ENCODE measurements around the gene DPEP1.
A peak's percentile ranks its signal among the peaks of the same experiment; 100 is the strongest.

The DPEP1 gene

DNA sequence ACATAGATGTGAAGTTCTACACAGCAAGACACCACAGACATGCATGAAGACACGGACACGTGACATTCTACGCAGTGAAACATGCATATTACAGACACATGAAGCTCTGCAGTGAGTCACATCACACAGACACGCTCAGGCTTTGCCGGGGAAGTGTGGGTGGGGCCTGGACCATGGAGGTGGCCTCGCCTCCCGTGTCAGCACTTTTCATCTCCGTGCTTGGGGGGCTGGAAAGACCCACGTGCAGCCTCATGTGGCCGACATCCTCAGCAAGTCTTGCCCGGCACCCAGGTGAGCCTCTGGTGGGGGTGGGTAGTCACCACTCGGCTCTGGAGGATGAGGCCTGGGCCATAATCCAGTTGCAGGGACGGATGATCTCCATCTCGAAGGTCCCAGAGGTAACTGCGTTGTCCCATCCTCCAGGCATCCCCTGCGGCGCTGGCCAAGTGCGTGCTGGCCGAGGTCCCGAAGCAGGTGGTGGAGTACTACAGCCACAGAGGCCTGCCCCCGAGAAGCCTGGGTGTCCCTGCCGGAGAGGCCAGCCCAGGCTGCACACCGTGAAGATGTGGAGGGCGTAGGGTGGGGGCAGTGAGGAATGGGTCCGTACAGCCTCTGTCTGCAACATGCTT is 17.3 kb upstream of the DPEP1 start:
- FAIRE-seq (no peak), DNase-seq (ENCODE audit: insufficient read length, low spot score) (no peak)

DNA sequence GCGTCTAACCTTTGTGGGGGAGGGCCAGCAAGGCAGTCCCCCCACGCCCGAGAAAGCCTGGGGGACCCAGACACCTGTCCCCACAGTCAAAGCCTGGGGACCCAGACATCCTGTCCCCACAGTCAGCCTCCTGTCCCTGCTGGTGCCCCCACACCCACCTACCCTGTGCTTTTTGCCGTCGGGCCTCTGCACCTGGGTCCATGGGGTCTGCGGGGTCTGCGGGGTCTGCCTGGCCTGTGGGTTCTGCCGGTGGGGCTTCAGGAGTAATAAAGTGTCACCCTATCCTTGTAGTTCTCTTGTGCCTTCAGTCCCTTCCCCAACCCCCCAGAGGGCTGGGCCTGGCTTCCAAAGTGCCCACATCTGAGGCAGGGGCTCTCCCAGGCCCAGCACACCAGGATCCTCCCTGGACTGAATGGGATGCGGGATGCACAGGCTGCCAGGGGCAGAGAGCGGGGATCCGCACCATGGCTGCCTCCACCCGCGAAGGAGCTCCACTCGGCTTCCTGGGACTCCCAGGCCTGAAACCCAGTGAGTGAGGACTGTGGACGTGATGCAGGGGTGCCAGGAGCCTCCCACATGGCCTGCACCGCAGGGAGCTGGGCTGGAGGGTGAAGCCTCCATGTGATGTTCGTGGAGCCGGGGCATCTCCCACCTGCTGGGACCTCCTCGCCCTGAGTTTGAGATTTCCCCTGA is 16.3 kb upstream of the DPEP1 start:
- DNase-seq (ENCODE audit: insufficient read length, low spot score): no peak
- FAIRE-seq: no peak

DNA sequence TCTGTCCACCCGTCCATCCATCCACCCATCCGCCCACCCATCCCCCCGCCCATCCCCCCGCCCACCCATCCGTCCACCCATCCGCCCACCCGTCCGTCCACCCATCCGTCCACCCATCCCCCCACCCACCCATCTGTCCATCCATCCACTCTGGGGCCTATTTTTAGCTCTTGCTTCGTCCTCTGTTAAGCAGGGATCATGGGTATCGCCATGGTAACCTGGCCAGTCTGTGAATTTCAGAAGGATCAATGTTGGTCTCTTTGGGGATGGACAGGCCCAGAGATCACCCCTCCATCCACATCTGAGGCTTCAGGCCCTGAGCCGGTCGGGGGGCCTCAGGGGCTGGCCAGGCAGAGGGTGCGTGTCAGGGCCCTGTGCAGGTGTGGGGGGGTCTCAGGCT is 15.2 kb upstream of the DPEP1 start:
- DNase-seq (ENCODE audit: insufficient read length, low spot score) (no peak), FAIRE-seq (no peak)

DNA sequence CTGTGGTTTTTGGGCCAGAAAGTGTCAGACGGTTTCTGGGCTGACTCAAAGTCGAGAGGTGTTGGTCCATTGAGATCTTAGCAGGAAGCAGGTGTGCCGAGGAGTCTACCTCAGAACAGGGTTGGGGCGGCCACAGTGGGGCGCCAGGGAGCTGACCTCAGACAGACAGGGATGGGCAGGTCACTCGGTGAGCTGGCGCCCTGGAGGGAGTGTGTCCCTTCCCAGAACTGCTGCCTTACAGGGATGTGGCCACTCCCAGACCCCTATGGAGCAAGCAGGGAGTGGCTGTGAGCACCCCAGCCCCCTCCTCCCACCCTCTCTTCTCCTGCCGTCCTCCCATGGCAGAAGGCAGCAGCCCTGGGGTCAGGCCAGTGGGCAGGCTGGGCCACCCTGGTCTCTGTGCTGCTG is 14.0 kb upstream of the DPEP1 start:
- FAIRE-seq: peak; percentile 54
- no peak for DNase-seq (ENCODE audit: insufficient read length, low spot score)

DNA sequence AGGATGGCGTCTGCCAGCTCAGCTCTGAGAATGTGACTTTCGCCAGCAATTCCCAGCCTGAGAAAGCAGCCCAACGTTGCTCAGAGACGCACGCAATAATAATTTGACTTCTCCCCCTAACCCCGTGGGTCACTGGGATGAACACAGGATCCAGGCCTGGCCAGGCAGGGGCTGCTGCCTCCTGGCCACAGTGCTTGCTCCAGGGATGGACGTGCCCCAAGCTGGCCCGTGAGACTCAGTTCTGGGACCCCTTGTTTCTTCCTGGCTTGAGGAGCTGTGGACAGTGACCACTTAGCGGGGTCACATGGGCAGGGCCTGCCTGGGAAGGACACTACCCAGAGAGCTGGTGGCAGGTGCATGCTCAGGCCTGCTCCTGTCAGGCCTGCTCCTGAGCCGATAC is 13.5 kb upstream of the DPEP1 start:
- DNase-seq (ENCODE audit: insufficient read length, low spot score) (no peak), FAIRE-seq (no peak)

DNA sequence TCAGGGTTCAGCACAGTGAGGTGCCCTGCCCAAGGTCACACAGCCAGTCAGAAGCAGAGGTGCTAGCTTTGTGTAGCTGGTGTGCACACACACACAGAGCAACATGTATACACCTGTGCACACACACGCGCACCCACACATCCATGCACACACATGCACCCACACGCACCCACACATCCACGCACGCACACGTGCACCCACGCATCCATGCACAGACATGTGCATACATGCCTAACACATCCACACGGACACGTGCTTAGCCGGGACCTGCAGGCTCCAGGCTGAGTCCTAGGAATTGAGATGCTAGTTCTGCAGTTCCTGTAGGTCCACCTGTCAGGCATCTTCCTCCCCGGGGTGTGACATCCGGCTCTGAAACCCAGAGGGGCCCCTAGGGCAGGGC is 13.0 kb upstream of the DPEP1 start:
- no peak for DNase-seq (ENCODE audit: insufficient read length, low spot score)
- FAIRE-seq: peak; percentile 62

DNA sequence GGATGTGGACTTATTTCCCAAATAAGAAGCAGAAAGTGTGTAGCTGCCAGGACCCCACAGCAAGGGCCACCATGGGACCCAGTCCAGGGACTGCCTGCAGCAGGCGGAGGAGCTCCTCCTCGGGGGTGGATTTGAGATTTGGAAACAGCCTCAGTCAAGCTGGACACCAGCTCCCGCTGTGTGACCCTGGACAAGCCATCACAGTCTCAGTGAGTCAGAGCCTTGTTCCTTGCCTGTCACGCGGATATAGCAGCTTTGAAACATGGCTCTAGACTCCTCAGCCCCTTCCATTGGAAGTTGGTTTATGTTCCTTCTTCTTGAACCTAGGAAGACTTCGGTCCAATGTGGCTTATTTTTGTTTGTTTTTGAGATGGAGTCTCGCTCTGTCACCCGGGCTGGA is 12.5 kb upstream of the DPEP1 start:
- no peak for FAIRE-seq

DNA sequence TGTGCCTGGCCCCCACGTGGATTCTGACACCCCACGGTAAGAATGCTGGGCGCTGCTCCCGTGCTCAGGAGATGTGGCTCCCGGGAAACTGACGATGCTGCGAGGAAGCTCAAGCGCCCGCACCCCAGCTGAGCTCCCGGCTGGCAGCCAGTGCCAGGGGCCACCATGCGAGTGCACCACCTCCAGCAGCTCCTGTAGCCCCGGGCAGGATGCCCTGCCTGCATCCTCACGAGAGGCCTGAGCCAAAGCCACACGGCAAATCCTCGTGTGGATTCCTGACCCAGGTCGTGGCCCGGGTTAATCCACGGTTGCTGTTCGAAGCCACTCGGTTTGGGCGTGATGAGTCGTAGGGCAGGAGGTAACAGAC is 11.6 kb upstream of the DPEP1 start:
- DNase-seq (ENCODE audit: insufficient read length, low spot score) (no peak), FAIRE-seq (no peak)

More for the DNA sequence above, 12.5 kb upstream of the DPEP1 start:
- no peak for DNase-seq (ENCODE audit: insufficient read length, low spot score)

DNA sequence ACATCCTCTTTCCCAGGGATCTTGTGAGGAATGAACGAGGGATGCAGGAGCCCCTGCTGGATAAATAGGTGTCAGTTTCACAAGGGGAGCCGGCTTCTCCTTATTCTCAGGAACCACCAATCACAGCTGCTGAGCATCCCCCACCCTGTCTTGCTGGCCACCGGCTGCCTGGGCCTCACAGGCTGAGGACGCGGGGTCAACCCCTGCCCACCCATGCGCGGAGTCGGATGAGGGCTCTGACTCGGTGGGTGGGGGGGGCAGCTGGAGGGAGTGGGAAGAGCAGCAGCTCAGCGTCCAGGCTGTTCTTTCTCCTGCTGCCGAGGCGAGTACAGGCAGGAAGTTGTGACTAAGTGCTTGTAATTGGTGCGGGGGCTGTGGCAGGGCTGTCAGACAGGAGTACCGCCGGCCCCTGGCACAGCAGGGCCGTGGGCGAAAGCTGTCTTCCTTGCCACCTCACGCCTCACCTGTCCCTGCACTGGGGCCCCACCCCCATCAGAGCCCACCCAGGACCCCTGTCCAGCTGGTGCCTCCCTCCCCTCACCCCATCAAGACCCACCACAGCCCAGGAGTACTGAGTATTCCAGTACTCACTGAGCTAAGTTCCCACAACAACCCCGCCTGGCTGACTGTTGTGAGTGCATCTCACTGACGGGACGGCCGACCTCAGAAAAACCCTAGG is 11.0 kb upstream of the DPEP1 start:
- DNase-seq (ENCODE audit: insufficient read length, low spot score) (peak; percentile 89), FAIRE-seq (peak; percentile 98)

DNA sequence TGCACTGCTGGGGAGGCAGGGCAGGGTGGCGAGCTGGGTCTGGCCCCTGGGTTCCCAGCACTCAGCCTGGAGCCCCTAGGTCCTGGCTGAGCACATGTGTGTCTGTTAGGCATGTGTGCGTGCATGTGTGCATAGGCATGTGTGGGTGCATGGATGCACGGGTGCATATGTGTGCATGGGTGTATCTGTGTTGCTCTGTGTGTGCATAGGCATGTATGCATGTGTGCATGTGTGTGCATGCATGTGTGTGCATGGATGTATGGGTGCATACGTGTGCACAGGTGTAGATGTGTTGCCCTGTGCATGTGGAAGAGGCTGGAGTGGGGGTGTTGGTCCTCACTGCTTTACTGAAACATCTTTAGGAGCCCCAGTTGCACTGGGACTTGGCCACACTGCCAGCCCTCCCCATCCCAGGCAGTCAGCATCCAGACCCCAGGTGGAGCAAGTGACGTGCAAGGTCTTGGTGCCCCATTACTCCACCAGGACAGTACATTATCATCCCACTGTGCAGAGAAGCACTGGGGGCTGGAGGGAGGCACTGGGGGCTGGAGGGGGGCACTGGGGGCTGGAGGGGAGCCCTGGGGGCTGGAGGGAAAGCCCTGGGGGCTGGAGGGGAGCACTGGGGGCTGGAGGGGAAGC is 10.4 kb upstream of the DPEP1 start:
- FAIRE-seq (peak; percentile 86), DNase-seq (ENCODE audit: insufficient read length, low spot score) (no peak)

DNA sequence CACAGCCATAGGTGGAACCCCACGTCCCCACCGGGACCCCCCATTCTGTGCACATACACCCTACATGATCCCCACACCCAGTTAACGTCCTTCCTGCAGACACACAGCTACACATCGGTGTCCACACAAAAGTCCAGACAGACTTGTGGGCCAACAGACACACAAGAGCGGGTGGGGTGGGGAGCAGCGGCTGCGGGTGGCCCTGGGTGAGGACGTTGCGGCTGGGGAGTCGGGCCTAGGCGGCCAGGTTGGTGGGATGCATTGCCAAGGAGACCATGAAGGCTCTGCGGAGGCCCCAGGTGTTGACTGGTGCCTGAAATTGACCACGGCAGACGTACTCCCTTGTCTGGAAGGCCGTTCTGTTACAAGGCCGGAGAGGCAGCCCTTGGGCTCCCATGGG is 8.7 kb upstream of the DPEP1 start:
- FAIRE-seq (no peak), DNase-seq (ENCODE audit: insufficient read length, low spot score) (no peak)

DNA sequence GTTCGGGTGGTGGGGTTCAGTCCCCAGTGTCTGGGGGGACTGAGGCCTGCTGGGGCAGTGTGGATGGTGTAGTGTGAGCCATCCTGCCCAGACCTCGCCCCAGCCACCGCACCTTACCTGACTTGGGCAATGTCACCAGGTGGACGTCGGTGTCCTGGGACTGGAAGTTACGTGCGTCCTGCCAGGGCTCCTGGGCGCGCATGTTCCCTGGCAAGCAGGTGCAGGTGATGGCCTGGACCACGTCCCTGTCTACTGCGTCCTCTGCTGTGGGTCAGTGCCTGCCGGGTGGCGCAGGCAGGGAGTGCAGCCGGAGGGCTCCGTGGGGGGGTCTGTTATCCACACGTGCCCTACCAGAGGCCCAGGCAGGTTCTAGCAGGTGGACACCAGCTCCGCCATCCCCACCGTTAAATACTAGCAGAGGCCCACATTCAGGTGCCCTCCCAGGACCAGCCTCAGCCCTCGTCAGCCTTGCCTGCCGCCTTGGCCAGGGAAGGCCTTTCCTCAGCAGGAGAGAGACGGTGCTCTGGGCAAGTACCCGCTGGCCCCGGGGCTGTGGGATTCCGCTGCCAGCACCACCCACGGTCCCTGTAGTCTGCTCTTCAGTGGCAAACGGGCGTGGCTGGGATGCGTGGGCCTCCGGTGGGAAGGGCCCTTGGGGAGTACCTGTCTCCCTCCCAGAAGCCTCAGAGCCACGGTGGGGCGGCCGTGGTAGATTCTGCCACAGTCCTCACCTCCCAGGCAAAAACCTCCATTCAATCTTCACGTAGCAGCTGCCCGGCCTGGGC is 8.1 kb upstream of the DPEP1 start:
- DNase-seq (ENCODE audit: insufficient read length, low spot score) (no peak), FAIRE-seq (no peak)

DNA sequence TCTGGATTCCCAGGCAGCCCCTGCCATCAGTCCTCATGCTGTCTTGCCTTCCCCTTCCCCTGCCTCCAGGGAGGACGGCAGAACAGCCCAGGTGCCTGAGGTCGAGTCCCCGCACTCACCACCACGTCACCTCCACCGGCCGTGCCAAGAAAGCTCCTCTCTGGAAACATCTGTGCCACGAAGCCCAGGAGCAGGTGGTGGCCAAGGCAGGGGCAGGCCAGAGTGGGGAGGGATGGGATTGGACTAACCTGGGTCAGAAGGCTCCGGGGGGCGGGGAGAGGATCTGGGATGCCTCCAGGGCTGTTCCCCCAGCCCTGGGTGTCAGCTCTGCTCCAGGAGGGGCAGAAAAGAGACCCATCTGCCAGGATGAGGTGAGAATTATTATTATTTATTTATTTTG is 7.4 kb upstream of the DPEP1 start:
- no peak for DNase-seq (ENCODE audit: insufficient read length, low spot score)

DNA sequence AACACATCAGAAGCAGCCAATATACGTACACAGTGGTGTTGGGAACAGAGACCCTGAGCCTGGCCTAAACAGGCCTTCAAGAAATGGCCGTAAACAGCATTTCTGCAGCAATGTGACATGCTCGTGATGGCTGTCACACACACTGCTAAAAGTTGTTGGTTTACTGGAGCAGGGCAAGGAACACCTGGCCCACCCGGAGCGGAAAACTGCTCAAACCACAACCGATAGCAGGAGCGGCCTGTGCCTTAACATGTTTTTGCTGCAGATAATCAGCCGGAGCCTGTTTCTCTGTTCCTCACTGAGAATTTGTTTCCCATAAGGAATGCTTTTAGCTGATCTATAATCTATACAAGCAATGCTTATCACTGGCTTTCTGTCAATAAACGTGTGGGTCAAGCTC is 6.0 kb upstream of the DPEP1 start:
- FAIRE-seq (peak; percentile 13), DNase-seq (ENCODE audit: insufficient read length, low spot score) (no peak)

More for the DNA sequence above, 7.4 kb upstream of the DPEP1 start:
- no peak for FAIRE-seq

DNA sequence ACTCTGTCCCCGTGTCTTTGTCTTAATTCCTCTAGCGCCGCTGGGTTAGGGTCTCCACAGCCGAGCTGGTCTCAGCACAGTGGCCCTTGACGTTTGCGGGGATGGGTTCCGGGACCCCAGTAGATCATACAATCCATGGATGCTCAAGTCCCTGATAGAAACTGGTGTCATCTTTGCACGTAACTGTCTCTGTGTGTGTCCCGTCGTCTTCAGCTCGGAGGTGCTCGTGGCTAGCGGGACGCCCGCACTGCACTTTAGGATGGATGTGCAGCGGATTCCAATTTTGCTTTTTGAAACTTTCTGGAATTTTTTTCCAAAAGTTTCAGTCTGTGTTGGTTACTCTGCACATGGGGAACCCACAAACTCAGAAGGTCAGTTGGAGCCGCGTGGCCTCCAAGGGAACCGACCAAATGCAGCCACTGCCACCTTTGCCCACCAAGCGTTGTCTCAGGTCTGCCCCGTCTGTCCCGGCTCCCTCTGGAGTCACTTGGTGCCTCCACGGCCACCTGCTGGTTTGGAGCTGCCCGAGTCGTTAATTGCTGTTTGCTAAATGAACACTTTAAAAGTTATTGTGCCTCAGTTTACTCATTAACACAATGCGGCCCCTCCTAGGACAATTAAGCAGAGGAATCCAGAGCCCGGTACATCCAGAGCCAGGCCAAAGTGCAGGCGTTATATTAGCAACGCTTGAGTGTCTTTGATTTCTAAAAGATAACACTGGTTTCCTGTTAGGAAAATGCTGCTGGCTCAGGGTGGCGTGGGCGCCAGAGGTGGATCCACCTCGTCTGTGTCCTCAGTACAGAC is 5.3 kb upstream of the DPEP1 start:
- DNase-seq (ENCODE audit: insufficient read length, low spot score) (no peak), FAIRE-seq (no peak)

DNA sequence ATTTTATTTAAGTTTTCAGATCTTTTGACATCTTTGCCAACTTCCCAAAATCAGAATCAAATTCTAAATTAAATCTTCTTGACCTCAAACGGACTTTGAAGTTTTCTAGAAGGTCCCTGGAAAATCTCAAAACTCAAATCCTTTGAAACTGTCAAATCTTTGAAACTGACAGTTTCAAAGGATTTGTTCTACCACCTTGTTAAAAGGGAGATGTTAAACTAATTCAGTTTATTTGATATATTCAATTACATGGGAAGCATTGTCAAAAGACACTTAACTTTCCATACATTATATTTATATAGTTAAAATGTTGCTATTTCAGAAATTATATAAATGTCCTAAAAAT is 3.4 kb upstream of the DPEP1 start:
- no peak for FAIRE-seq
- DNase-seq (ENCODE audit: insufficient read length, low spot score): no peak

DNA sequence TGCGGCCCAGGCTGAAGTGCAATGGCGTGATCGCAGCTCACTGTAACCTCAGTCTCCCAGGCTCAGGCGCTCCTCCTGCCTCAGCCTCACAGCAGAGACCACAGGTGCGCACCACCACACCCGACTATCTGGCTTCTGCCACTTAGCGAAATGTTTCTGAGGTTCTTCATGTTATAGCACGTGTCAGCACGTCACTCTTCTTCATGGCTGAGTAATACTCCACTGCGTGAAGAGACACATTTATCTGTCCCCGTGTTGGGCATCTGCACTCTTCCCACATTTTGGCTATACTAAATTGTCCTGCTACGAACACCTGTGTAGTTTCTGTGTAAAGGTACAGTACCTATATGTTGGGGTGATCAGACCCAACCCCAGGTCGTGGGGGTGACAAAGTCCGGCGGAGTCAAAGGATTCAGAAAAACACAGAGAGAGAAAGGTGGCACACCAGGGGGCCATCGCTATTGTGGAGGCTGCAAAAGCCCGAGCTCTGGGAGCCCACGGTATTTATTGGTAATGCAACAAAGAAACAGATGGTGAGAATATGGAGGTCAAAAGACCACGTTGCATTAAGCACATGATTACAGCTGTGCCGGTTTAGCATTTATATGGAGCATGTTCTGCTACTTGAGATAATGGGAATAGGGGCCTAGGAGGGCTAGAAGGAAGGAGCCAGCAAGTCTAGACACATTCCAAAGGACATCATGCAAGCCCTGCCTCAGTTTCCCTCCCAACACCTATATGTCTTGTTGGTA is 851 bp upstream of the DPEP1 start:
- DNase-seq (ENCODE audit: insufficient read length, low spot score) (no peak), FAIRE-seq (no peak)

DNA sequence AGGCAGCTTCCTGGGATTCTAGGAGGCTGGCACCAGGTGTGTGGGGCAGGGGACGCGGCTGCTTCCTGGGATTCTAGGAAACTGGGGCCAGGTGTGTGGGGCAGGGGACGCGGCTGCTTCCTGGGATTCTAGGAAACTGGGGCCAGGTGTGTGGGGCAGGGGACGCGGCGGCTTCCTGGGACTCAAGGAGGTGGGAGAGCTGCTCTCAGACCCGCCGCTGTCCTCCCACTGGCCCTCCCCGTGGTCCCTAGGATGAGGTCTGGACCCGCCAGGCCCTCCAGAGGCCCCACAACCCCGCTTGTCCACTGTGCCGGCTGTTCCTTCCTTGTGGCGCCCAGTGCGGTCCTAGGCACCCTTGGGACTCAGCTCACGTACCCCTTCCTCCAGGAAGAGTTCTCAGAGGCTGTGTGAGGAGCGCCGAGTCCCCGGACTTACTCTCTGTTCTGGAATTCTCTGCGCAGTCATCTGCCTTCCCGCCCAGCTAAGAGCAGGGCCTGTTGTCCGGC is 565 bp downstream of the DPEP1 start:
- DNase-seq (ENCODE audit: insufficient read length, low spot score) (no peak), FAIRE-seq (no peak)

DNA sequence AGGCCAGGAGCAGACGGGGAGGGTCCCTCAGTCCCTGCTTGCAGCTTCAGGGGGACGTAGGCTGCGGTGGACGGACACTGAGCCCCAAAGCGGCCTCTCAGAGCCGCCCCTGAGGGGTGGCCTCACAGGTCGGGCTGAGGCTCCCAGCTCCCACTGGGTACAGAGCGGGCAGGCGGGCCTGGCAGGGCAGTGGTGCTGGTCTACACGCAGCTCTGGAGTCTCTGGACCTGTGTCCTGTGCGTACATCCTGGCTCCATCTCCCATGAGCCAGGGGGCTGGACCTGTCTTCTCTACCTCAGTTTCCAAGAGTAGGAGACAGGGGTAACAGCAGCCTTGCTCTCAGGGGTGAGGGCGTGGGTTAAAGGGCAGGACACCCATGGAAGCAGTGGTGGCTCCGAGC is 1.7 kb downstream of the DPEP1 start:
- FAIRE-seq (no peak), DNase-seq (ENCODE audit: insufficient read length, low spot score) (no peak)

All from HTR-8/SVneo (cell line).